T-helper 1 cell treated with Interleukin-12 subunit alpha and Interleukin-12 subunit beta and Interleukin-4 antibody, amounts not matched to agents 30 μg/mL and 1 μg/mL, for 36 hours (primary cell): ENCODE data around the gene ADGRA3.

Experiments
- H3K27ac Mint-ChIP-seq: one replicate; pipeline ENCODE4 v1.8.0; 2021; ENCODE audit warnings: mild to moderate bottlenecking, mixed read lengths
- H3K27me3 Mint-ChIP-seq: one replicate; pipeline ENCODE4 v1.8.0; 2021; ENCODE audit warnings: low read depth, mixed read lengths
- H3K36me3 Mint-ChIP-seq: one replicate; pipeline ENCODE4 v1.8.0; 2021; ENCODE audit warnings: low read depth, mixed read lengths
- H3K4me1 Mint-ChIP-seq: one replicate; pipeline ENCODE4 v1.8.0; 2021; ENCODE audit warnings: low read depth, mixed read lengths
- H3K4me3 Mint-ChIP-seq: one replicate; pipeline ENCODE4 v1.8.0; 2021; ENCODE audit warnings: mild to moderate bottlenecking, moderate library complexity, mixed read lengths
- H3K9me3 Mint-ChIP-seq: one replicate; pipeline ENCODE4 v1.8.0; 2021; ENCODE audit warnings: mixed read lengths

The ADGRA3 gene

DNA sequence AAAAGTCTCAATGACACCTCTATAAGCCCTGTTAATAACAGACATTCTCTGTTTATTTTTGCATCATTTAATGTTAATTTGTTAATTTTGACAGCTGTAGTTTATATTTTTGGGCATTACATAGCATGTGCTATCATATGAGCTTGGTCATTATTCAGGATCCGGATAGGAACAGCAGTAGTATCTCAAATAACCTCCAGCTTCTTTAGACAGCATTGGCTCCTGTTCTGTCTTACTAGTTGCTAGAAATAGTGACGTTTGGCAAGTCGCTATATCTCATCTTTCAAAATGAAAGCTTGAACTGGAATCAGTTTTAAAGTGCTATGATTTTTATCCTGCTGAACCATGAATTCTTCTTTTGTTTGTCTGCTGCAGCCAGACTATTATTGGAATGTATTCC lies 9.0 kb upstream of the ADGRA3 start:
- Mint-ChIP-seq H3K4me1 (no peaks in the 10 kb centered on the region), H3K36me3 (no peaks in the 10 kb centered on the region), H3K9me3 (peaks cover under 1% of the 10 kb centered on the region), H3K4me3 (no peak overlapping the region), H3K27ac (no peak overlapping the region), H3K27me3 (peaks cover 3% of the 10 kb centered on the region)

- Mint-ChIP-seq H3K36me3 (no peaks in the 10 kb centered on the region), H3K4me1 (peaks cover 3% of the 10 kb centered on the region), H3K27ac (no peak overlapping the region), H3K9me3 (no peaks in the 10 kb centered on the region), H3K27me3 (peaks cover 6% of the 10 kb centered on the region), H3K4me3 (no peak overlapping the region)
Observed at GRCh38 chr4:22522706-22523501, 7.0 kb upstream of the ADGRA3 start.

DNA sequence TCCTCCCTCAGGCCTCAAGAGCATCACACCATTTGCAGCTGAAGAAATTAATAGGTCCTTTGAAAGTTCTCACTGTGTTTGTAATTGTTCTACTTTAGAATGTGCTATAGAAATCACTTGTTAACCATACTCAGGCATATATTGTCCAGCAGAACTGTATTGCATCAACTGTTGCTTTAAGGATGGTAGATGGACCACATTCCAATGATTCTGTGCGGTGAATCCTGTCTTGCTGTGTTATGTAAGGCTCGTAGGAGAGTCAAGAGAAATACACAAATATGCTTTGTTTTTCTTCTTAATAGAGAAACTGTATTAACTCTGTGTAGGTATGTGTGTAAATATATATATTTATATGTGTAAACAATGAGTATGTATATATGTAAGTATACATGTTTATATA lies 6.3 kb upstream of the ADGRA3 start:
- Mint-ChIP-seq H3K4me1 (peaks cover 3% of the 10 kb centered on the region), H3K9me3 (no peaks in the 10 kb centered on the region), H3K27me3 (peaks cover 6% of the 10 kb centered on the region), H3K36me3 (no peaks in the 10 kb centered on the region), H3K4me3 (no peak overlapping the region), H3K27ac (no peak overlapping the region)

- H3K36me3 Mint-ChIP-seq, result no peaks in the 10 kb centered on the region
- no peaks in the 10 kb centered on the region for H3K9me3 Mint-ChIP-seq
- H3K4me1 Mint-ChIP-seq, result peaks cover 5% of the 10 kb centered on the region
- H3K27me3 Mint-ChIP-seq, result peaks cover 9% of the 10 kb centered on the region
- H3K27ac Mint-ChIP-seq, result no peak overlapping the region
- no peak overlapping the region for H3K4me3 Mint-ChIP-seq
Observed at GRCh38 chr4:22521240-22521639, 5.4 kb upstream of the ADGRA3 start.

- peaks cover 17% of the 10 kb centered on the region for H3K4me1 Mint-ChIP-seq
- H3K9me3 Mint-ChIP-seq, result no peaks in the 10 kb centered on the region
- H3K27me3 Mint-ChIP-seq, result peaks cover 9% of the 10 kb centered on the region
- H3K27ac Mint-ChIP-seq, result peak overlapping the region; percentile 85
- peak overlapping the region; percentile 97 for H3K4me3 Mint-ChIP-seq
- no peaks in the 10 kb centered on the region for H3K36me3 Mint-ChIP-seq
Observed at GRCh38 chr4:22515145-22515887, 550 bp downstream of the ADGRA3 start.

DNA sequence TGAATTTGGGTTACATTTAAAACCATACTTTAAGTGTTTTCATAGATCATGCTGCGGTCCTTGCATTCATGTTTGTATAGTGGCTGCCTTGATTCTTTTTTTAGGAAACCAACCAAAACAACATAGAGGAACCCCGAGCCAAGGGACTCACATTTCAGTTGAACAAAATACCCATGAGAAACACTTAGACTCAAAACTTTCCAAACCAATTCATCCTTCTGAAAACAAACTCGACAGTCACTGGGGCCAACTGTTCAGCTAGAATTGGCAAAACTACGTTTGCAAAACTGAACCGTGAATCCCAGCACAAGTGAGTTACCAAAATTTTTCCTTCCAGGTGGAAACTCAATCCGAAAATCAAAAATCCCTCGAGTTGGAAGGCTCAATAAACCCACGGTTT lies 1.4 kb downstream of the ADGRA3 start:
- peaks cover 7% of the 10 kb centered on the region for H3K27me3 Mint-ChIP-seq
- no peak overlapping the region for H3K27ac Mint-ChIP-seq
- H3K4me3 Mint-ChIP-seq, result peak overlapping the region; percentile 97
- no peaks in the 10 kb centered on the region for H3K9me3 Mint-ChIP-seq
- no peaks in the 10 kb centered on the region for H3K36me3 Mint-ChIP-seq
- peaks cover 17% of the 10 kb centered on the region for H3K4me1 Mint-ChIP-seq

DNA sequence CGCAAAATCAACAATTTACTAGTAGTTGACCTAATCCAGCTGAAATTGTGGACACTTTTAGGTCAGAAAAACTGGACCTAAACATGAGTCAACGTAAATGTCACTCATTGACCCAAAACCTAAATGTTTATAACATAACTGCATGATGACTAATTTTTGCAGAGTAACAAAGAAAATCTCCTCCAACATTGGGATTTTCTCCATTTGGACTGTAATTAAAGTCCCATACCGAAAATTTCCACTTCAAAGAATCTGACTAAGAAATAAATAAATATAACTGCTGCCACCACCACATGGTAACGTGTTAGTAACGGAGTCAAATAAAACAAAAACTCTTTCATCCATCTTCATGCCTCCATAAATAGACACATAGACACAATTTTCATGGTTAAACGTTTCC lies 1.9 kb downstream of the ADGRA3 start:
- Mint-ChIP-seq H3K27ac (no peak overlapping the region), H3K27me3 (peaks cover 7% of the 10 kb centered on the region), H3K4me3 (no peak overlapping the region), H3K4me1 (peaks cover 17% of the 10 kb centered on the region), H3K36me3 (no peaks in the 10 kb centered on the region), H3K9me3 (no peaks in the 10 kb centered on the region)

DNA sequence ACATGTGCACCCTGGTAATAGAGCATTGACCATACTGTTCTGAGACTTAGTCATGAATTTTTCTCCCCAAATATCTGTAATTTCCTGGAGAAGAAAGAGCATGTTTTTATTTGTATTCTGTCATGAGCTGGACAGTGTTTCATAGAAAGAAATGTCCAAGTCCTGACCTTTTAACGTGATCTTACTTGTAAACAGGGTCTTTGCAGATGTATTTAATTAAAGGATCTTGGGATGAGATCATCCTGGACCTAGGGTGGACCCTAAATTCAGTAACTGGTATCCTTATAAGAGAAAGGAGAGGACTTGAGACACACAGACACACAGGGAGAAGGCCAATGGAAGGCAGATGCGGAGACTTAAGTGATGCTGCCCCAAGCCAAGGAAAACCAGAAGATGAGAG lies 3.6 kb downstream of the ADGRA3 start:
- H3K27ac Mint-ChIP-seq, result no peak overlapping the region
- no peaks in the 10 kb centered on the region for H3K36me3 Mint-ChIP-seq
- H3K27me3 Mint-ChIP-seq, result peaks cover 4% of the 10 kb centered on the region
- peaks cover 14% of the 10 kb centered on the region for H3K4me1 Mint-ChIP-seq
- H3K9me3 Mint-ChIP-seq, result no peaks in the 10 kb centered on the region
- H3K4me3 Mint-ChIP-seq, result no peak overlapping the region

DNA sequence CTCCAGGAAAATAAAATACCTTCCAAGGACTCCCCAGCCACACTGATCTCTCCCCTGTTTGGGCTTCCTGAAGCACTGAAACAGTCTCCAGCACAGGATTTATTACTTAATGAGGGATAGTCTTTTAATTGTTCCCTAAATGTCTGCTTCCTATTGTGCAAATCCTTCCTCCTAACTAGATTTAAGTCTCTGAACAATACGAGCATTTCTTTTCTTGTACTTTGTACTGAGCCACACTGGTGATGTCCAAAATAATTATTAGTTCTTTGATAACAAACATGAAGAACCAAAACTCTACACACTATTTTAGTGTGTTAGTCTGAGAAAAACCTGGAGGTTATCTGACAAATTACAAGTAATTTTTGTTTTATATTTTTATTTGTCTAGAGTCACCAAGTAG lies 5.1 kb downstream of the ADGRA3 start:
- no peak overlapping the region for H3K27ac Mint-ChIP-seq

GRCh38 chr4:22508376-22508775 lies 7.5 kb downstream of the ADGRA3 start:
- H3K4me3 Mint-ChIP-seq, result no peak overlapping the region
- H3K27ac Mint-ChIP-seq, result no peak overlapping the region
- H3K9me3 Mint-ChIP-seq, result no peaks in the 10 kb centered on the region
- peaks cover 5% of the 10 kb centered on the region for H3K4me1 Mint-ChIP-seq
- no peaks in the 10 kb centered on the region for H3K36me3 Mint-ChIP-seq
- H3K27me3 Mint-ChIP-seq, result no peaks in the 10 kb centered on the region

More for the DNA sequence above, 5.1 kb downstream of the ADGRA3 start:
- no peaks in the 10 kb centered on the region for H3K36me3 Mint-ChIP-seq
- H3K9me3 Mint-ChIP-seq, result no peaks in the 10 kb centered on the region
- H3K27me3 Mint-ChIP-seq, result no peaks in the 10 kb centered on the region
- peaks cover 14% of the 10 kb centered on the region for H3K4me1 Mint-ChIP-seq
- H3K4me3 Mint-ChIP-seq, result no peak overlapping the region

GRCh38 chr4:22504922-22505321 lies 10.9 kb downstream of the ADGRA3 start:
- Mint-ChIP-seq H3K4me1 (peaks cover 13% of the 10 kb centered on the region), H3K36me3 (no peaks in the 10 kb centered on the region), H3K9me3 (no peaks in the 10 kb centered on the region), H3K4me3 (no peak overlapping the region), H3K27me3 (no peaks in the 10 kb centered on the region), H3K27ac (no peak overlapping the region)

DNA sequence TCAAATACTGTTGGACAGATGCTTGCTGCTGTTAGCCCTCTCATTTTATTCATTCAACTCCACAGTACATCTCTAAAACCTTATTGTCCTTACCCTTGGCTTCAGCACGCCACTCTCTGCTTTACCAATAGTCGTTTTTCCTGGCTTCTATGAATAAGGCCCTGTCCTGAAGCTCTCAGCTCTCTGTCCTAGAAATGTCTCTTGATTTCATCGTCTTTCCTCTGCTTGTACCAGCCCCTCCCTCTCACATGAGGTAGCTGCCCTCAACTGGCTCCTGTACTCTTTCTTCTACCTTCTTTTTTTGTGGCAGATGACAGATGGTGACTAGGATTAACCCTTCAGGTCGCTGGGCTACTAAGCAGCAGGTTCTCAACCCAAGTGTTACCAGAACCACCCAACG lies 11.4 kb downstream of the ADGRA3 start:
- Mint-ChIP-seq H3K9me3 (no peaks in the 10 kb centered on the region), H3K36me3 (no peaks in the 10 kb centered on the region), H3K27me3 (no peaks in the 10 kb centered on the region), H3K4me3 (no peak overlapping the region), H3K4me1 (peaks cover 13% of the 10 kb centered on the region), H3K27ac (no peak overlapping the region)

- Mint-ChIP-seq H3K4me1 (peaks cover 13% of the 10 kb centered on the region), H3K27me3 (no peaks in the 10 kb centered on the region), H3K4me3 (no peak overlapping the region), H3K9me3 (no peaks in the 10 kb centered on the region), H3K36me3 (no peaks in the 10 kb centered on the region), H3K27ac (no peak overlapping the region)
Observed at GRCh38 chr4:22502895-22503814, 12.7 kb downstream of the ADGRA3 start.

GRCh38 chr4:22501715-22502095 lies 14.2 kb downstream of the ADGRA3 start:
- no peak overlapping the region for H3K4me3 Mint-ChIP-seq

More at GRCh38 chr4:22501715-22502095, 14.2 kb downstream of the ADGRA3 start:
- peaks cover 13% of the 10 kb centered on the region for H3K4me1 Mint-ChIP-seq
- no peaks in the 10 kb centered on the region for H3K36me3 Mint-ChIP-seq
- H3K27ac Mint-ChIP-seq, result no peak overlapping the region
- H3K27me3 Mint-ChIP-seq, result no peaks in the 10 kb centered on the region
- no peaks in the 10 kb centered on the region for H3K9me3 Mint-ChIP-seq
